Stomach (tissue), 9 donors: ENCODE results near the gene MAPK1. TPM values are rescaled to one million over a fixed set of nuclear protein-coding genes. Genes with fewer than 3 reads are reported as not detected.
"Not testable (repeated sequence)": the region's sequence is repeated elsewhere in the genome, so short reads cannot be mapped to it uniquely, and the experiment has no call there.

ENCODE experiments used
- DNase-seq, 2 donors: peaks; one replicate each; pipeline versions ENCODE4 v3.0.0 to v3.0.0-alpha.2; 2013 to 2019
- H3K27ac ChIP-seq, 5 donors: fragments of 200-600 bp in 4 of 5; sonication (generic) in 4 of 5; one replicate each; pipeline ENCODE4 v1.5.1; 2013 to 2019; ENCODE audit warnings: mild to moderate bottlenecking in 1 of 5, moderate library complexity in 1 of 5
- H3K27me3 ChIP-seq, 3 donors: fragments of 200-600 bp; sonication (generic); one replicate each; pipeline ENCODE4 v1.5.1; 2017 to 2019; ENCODE audit warnings: mixed run types in 1 of 3
- H3K36me3 ChIP-seq, 4 donors: fragments of 200-600 bp; sonication (generic); 1 replicate in 3 of 4; 2 replicates in 1 of 4; pipeline ENCODE4 v1.5.1; 2016 to 2019
- H3K4me1 ChIP-seq, 4 donors: fragments of 200-600 bp; sonication (generic); one replicate each; pipeline ENCODE4 v1.5.1; 2016 to 2019
- H3K4me3 ChIP-seq, 4 donors: fragments of 200-600 bp; sonication (generic) in 3 of 4; one replicate each; pipeline ENCODE4 v1.5.1; 2016 to 2019; ENCODE audit warnings: mild to moderate bottlenecking in 1 of 4
- H3K9me3 ChIP-seq, 4 donors: fragments of 200-600 bp; sonication (generic); one replicate each; pipeline ENCODE4 v1.5.1; 2016 to 2019
- CTCF ChIP-seq, 7 experiments: fragments of 450-650 bp in 4 of 7; fragments of 200-600 bp in 3 of 7; sonication (generic) in 3 of 7; IDR thresholded peaks; one replicate each; pipeline ENCODE4 v1.5.1; 2016 to 2019; ENCODE audit warnings: antibody characterized with exemption in 7 of 7, control low read depth in 2 of 7, mild to moderate bottlenecking in 1 of 7
- EP300 ChIP-seq: sonication (generic); formaldehyde crosslinking; IDR thresholded peaks from one replicate; pipeline ENCODE4 v1.6.1; 2017; ENCODE audit warnings: antibody characterized with exemption
- POLR2A ChIP-seq, 4 donors: fragments of 450-650 bp; IDR thresholded peaks; one replicate each; pipeline ENCODE4 v1.6.1; 2016; ENCODE audit warnings: antibody characterized with exemption in 4 of 4, control low read depth in 2 of 4, mild to moderate bottlenecking in 1 of 4, moderate library complexity in 1 of 4
- POLR2AphosphoS5 ChIP-seq, 3 donors: sonication (generic); formaldehyde crosslinking; IDR thresholded peaks; one replicate each; pipeline ENCODE4 v1.6.1; 2016; ENCODE audit warnings: antibody characterized with exemption in 3 of 3
- WGBS, 5 donors: extraction: QIAGEN DNeasy Blood & Tissue Kit in 3 of 5; methylation state at CpG; one replicate each; pipeline versions ENCODE4 v1.1.5 to v1.1.7; 2013 to 2018; 5-methylcytosine and 5-hydroxymethylcytosine counted together
- intact Hi-C: fragments of 100-400 bp; cut with DNase I; formaldehyde crosslinking; loops from one replicate; pipeline ENCODE4 v1.15.1; 2023; ENCODE audit warnings: low total_unique reads
- polyA plus RNA-seq, 3 donors: library from polyadenylated mRNA; stranded (reverse); fragments of 200-250 nt; gene quantifications; one replicate each; pipeline ENCODE4 v1.2.3, GENCODE V29; 2013
- total RNA-seq, 5 donors: library from RNA; depleted of rRNA; stranded (reverse); fragments of >200 nt; gene quantifications; one replicate each; pipeline versions ENCODE4 v1.1.0 to v1.2.3, GENCODE V29; 2014 to 2016
- donor health status: healthy with polysubstance abuse.
- donor health status: Bipolar disorder and iron deficiency.
- donor health status: healthy.

MAPK1 gene
- total and polyA plus RNA-seq, 8 donors: 10.4 to 81.6 (median 44.2) TPM

DNA sequence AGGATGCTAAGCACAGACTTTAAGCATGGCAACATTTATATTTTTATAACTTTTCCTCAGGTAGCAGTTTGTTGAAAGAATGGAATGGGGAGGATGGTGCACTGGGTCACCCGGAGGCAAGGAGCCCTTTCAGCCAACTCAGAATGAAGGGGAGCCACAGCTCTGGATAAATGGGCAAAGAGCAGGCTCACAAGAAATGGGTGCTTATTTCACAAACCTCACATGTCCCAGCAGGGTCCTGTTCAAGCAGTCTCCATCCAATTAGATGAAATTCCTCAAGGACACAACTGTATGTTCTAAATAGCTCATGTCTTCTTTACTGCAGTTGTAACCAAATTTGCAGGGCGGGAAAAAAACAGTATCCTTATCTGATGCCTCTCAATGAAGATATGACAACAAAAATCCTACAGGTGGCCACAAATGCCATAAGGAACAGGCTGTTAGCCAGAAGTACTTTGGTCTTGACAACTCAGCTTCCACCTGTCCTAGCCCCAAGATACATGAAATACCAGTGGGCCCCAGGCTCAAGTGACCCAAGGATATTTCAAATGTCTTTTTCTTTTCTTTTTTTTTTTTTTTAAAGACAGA lies 48.2 kb downstream of the MAPK1 start:
- no peak for DNase-seq
- TF ChIP-seq POLR2AphosphoS5 (IDR thresholded peaks at IDR 0.05): no peak
- no peak for TF ChIP-seq POLR2A (IDR thresholded peaks at IDR 0.05)
- TF ChIP-seq EP300: no peak
- no peak for TF ChIP-seq CTCF (IDR thresholded peaks at IDR 0.05)
- H3K4me3 ChIP-seq: no peak overlapping the region
- no peaks in the 10 kb centered on the region for H3K27me3 ChIP-seq
- peaks cover 32 to 86% (median 62%) of the 10 kb centered on the region in 4 donors for H3K4me1 ChIP-seq
- 79 to 96% (median 91%) methylated on average over 2 of the region's 2 CpGs for WGBS, 5 donors
- H3K9me3 ChIP-seq: no peaks in the 10 kb centered on the region
- peak overlapping the region in 2 of 5 donors; percentile 79 to 84 for H3K27ac ChIP-seq
- intact Hi-C loops: loop anchor here (5.0 kb wide), 1 partner anchor 103 kb away; no protein-coding TSS in a partner anchor
- H3K36me3 ChIP-seq: no peaks in the 10 kb centered on the region

DNA sequence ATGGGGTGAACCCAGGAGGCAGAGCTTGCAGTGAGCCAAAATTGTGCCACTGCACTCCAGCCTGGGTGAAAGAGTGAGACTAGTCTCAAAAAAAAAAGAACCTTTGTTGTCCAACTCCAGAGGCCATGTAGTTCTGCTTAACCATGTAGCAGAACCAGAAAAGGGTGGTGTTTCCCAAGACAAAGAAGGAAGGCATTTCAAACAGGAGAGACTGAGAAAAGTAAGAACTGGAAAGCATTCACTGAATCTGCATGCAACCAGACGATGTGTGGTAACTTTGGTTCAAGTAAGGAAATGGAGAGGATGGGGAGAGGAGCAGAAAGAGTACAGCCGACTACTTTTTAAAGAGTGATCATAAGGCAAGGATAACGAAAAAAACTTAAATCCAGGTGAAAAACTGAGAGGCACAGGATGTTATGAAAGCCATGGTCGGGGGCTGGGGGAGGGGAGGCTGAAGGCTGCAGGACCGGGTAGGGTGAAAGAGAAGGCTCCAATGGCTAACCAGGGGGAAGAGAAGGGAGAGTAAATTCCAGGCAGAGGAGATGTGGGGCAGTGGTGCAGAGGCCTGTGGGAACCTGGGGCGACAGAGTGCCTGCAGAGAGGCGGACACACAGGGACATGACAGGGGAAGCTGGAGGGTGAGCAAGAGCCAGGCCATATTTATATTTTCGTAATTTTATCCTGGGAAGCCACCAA lies 48.8 kb downstream of the MAPK1 start:
- H3K4me1 ChIP-seq: peaks cover 32 to 86% (median 61%) of the 10 kb centered on the region in 4 donors
- H3K27ac ChIP-seq: peak overlapping the region in 2 of 5 donors; percentile 79 to 84
- no peaks in the 10 kb centered on the region for H3K27me3 ChIP-seq
- TF ChIP-seq EP300 (no peak), POLR2A (IDR thresholded peaks at IDR 0.05) (no peak), POLR2AphosphoS5 (IDR thresholded peaks at IDR 0.05) (no peak), CTCF (IDR thresholded peaks at IDR 0.05) (no peak)
- intact Hi-C loops: loop anchor here (5.0 kb wide), 1 partner anchor 104 kb away; no protein-coding TSS in a partner anchor
- no peak for DNase-seq
- H3K36me3 ChIP-seq: no peaks in the 10 kb centered on the region
- H3K4me3 ChIP-seq: no peak overlapping the region
- WGBS, 5 donors: 70 to 83% (median 79%) methylated on average over 8 of the region's 8 CpGs
- H3K9me3 ChIP-seq: no peaks in the 10 kb centered on the region

DNA sequence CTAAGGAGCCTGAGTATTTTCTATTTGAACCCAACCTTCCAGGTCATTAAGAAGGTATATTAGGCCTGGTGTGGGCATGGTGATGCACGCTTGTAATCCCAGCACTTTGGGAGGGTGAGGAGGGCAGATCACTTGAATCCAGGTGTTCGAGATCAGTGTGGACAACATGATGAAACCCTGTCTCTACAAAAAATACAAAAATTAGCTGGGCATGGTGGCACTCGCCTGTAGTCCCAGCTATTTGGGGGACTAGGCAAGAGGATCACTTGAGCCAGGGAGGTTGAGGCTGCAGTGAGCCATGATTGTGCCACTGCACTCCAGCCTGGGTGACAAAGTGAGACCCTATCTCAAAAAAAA lies 50.0 kb downstream of the MAPK1 start:
- 85 to 95% (median 92%) methylated on average over 3 of the region's 3 CpGs for WGBS, 5 donors
- H3K9me3 ChIP-seq, DNase-seq, H3K36me3 ChIP-seq, H3K27me3 ChIP-seq: not testable (repeated sequence)
- H3K4me3 ChIP-seq: peak overlapping the region in 2 of 4 donors; percentile 0 to 18
- intact Hi-C loops: loop anchor here (5.0 kb wide), 1 partner anchor 105 kb away; no protein-coding TSS in a partner anchor
- peaks cover 37 to 83% (median 61%) of the 10 kb centered on the region in 4 donors for H3K4me1 ChIP-seq
- peak overlapping the region in 4 of 5 donors; percentile 66 to 84 (median 74) for H3K27ac ChIP-seq

- DNase-seq: peak in 1 of 2 donors; percentile 91
- Histone ChIP-seq H3K27me3 (no peaks in the 10 kb centered on the region), H3K27ac (peak overlapping the region; percentile 16 to 84 (median 70)), H3K9me3 (no peaks in the 10 kb centered on the region), H3K36me3 (no peaks in the 10 kb centered on the region), H3K4me1 (peaks cover 37 to 83% (median 58%) of the 10 kb centered on the region in 4 donors), H3K4me3 (peak overlapping the region in 2 of 4 donors; percentile 0 to 18)
- TF ChIP-seq POLR2A (IDR thresholded peaks at IDR 0.05): no peak
- TF ChIP-seq POLR2AphosphoS5 (IDR thresholded peaks at IDR 0.05): peak in 2 of 3 donors; percentile 48 to 80
- no peak for TF ChIP-seq CTCF (IDR thresholded peaks at IDR 0.05)
- WGBS, 5 donors: 51 to 57% (median 56%) methylated on average over 10 of the region's 10 CpGs
- intact Hi-C loops: loop anchor here (5.0 kb wide), 1 partner anchor 105 kb away; no protein-coding TSS in a partner anchor
Measured at GRCh38 chr22:21816787-21817496, 50.5 kb downstream of the MAPK1 start.
